H9 (cell line): ENCODE measurements around the gene KCNJ15. TPM values are rescaled to one million over a fixed set of nuclear protein-coding genes. Genes with fewer than 3 reads are reported as not detected.

ENCODE experiments used
- DNase-seq: peaks from one replicate; pipeline ENCODE4 v3.0.0-alpha.2; 2017
- H2AFZ ChIP-seq: one replicate; pipeline ENCODE4 v1.6.1; 2013; ENCODE audit warnings: mild to moderate bottlenecking, low read length, control low read depth, moderate library complexity
- H2AK5ac ChIP-seq: 2 replicates; pipeline ENCODE4 v1.6.1; 2013; ENCODE audit warnings: low read length, control low read depth, mixed read lengths; ENCODE audit not compliant: insufficient read length
- H2BK120ac ChIP-seq: one replicate; pipeline ENCODE4 v1.6.1; 2013; ENCODE audit warnings: low read depth, mild to moderate bottlenecking, low read length, control low read depth, inconsistent platforms; ENCODE audit not compliant: poor library complexity, severe bottlenecking
- H2BK12ac ChIP-seq: 2 replicates; pipeline ENCODE4 v1.6.1; 2013; ENCODE audit warnings: low read length, control low read depth, mixed read lengths, low read depth; ENCODE audit not compliant: insufficient read length
- H2BK15ac ChIP-seq: 2 replicates; pipeline ENCODE4 v1.6.1; 2013; ENCODE audit warnings: low read depth, low read length, control low read depth
- H2BK20ac ChIP-seq: one replicate; pipeline ENCODE4 v1.6.1; 2013; ENCODE audit warnings: low read depth, mild to moderate bottlenecking, low read length, control low read depth, inconsistent platforms; ENCODE audit not compliant: poor library complexity, severe bottlenecking
- H2BK5ac ChIP-seq: 2 replicates; pipeline ENCODE4 v1.6.1; 2013; ENCODE audit warnings: low read length, control low read depth, mixed read lengths; ENCODE audit not compliant: insufficient read length
- H3K14ac ChIP-seq: 2 replicates; pipeline ENCODE4 v1.6.1; 2013; ENCODE audit warnings: low read length, control low read depth; ENCODE audit not compliant: insufficient read depth
- H3K18ac ChIP-seq: 2 replicates; pipeline ENCODE4 v1.6.1; 2013; ENCODE audit warnings: low read depth, mild to moderate bottlenecking, mixed read lengths, low read length, control low read depth; ENCODE audit not compliant: insufficient read length
- H3K23ac ChIP-seq: 2 replicates; pipeline ENCODE4 v1.6.1; 2013; ENCODE audit warnings: low read length, control low read depth, mixed read lengths, low read depth; ENCODE audit not compliant: insufficient read length
- H3K23me2 ChIP-seq: 2 replicates; pipeline ENCODE4 v1.6.1; 2013; ENCODE audit warnings: low read depth, mild to moderate bottlenecking, mixed read lengths, low read length, control low read depth; ENCODE audit not compliant: insufficient read length, poor library complexity, severe bottlenecking
- H3K27ac ChIP-seq: 2 replicates; pipeline ENCODE4 v1.5.1; 2013; ENCODE audit warnings: low read length, control low read depth, mixed read lengths, low read depth; ENCODE audit not compliant: insufficient read length
- H3K27me3 ChIP-seq: 2 replicates; pipeline ENCODE4 v1.6.1; 2013; ENCODE audit warnings: low read length, control low read depth, inconsistent platforms; ENCODE audit not compliant: insufficient read depth
- H3K4ac ChIP-seq: 2 replicates; pipeline ENCODE4 v1.6.1; 2013; ENCODE audit warnings: low read depth, mild to moderate bottlenecking, control low read depth, inconsistent platforms, low read length, moderate library complexity
- H3K4me1 ChIP-seq: 2 replicates; pipeline ENCODE4 v1.6.1; 2013; ENCODE audit warnings: low read length, control low read depth, inconsistent platforms; ENCODE audit not compliant: insufficient read depth
- H3K4me2 ChIP-seq: 2 replicates; pipeline ENCODE4 v1.6.1; 2013; ENCODE audit warnings: low read length, control low read depth, mixed read lengths; ENCODE audit not compliant: insufficient read length, insufficient read depth
- H3K56ac ChIP-seq: 2 replicates; pipeline ENCODE4 v1.6.1; 2013; ENCODE audit warnings: low read depth, mild to moderate bottlenecking, mixed read lengths, low read length, control low read depth; ENCODE audit not compliant: insufficient read length
- H3K79me1 ChIP-seq: 2 replicates; pipeline ENCODE4 v1.6.1; 2013; ENCODE audit warnings: low read depth, mild to moderate bottlenecking, moderate library complexity, low read length, control low read depth, inconsistent platforms; ENCODE audit not compliant: insufficient read depth, poor library complexity, severe bottlenecking
- H3K79me2 ChIP-seq: 2 replicates; pipeline ENCODE4 v1.6.1; 2013; ENCODE audit warnings: low read length, control low read depth, inconsistent platforms; ENCODE audit not compliant: insufficient read depth
- H3K9ac ChIP-seq: 2 replicates; pipeline ENCODE4 v1.6.1; 2013; ENCODE audit warnings: low read length, control low read depth, mixed read lengths; ENCODE audit not compliant: insufficient read length; ENCODE audit errors: extremely low read depth
- H3K9me3 ChIP-seq: one replicate; pipeline ENCODE4 v1.6.1; 2013; ENCODE audit warnings: low read depth, low read length, inconsistent platforms; ENCODE audit not compliant: control insufficient read depth
- H3T11ph ChIP-seq: one replicate; pipeline ENCODE4 v1.6.1; 2013; ENCODE audit warnings: mild to moderate bottlenecking, low read length, control low read depth, inconsistent platforms
- H4K20me1 ChIP-seq: one replicate; pipeline ENCODE4 v1.6.1; 2013; ENCODE audit not compliant: control insufficient read depth, insufficient read length, insufficient read depth
- H4K5ac ChIP-seq: 2 replicates; pipeline ENCODE4 v1.6.1; 2013; ENCODE audit warnings: low read depth, mild to moderate bottlenecking, mixed read lengths, low read length, control low read depth; ENCODE audit not compliant: insufficient read length
- H4K8ac ChIP-seq: replicated peaks from 2 replicates; pipeline ENCODE4 v1.6.1; 2013; ENCODE audit warnings: low read length, control low read depth, mixed read lengths, low read depth; ENCODE audit not compliant: insufficient read length
- H4K91ac ChIP-seq: 2 replicates; pipeline ENCODE4 v1.6.1; 2013; ENCODE audit warnings: low read depth, mild to moderate bottlenecking, moderate library complexity, mixed read lengths, low read length, control low read depth; ENCODE audit not compliant: insufficient read length
- H3K27ac Mint-ChIP-seq, 3 experiments: 2 replicates in 2 of 3; 3 replicates in 1 of 3; pipeline ENCODE4 v1.8.0; 2020 to 2021; ENCODE audit warnings: mixed read lengths in 3 of 3, mild to moderate bottlenecking in 1 of 3, moderate library complexity in 1 of 3
- H3K27me3 Mint-ChIP-seq: 2 replicates; pipeline ENCODE4 v1.8.0; 2021; ENCODE audit warnings: low read depth, mild to moderate bottlenecking, moderate library complexity, mixed read lengths
- H3K36me3 Mint-ChIP-seq, 3 experiments: 2 replicates in 2 of 3; 3 replicates in 1 of 3; pipeline ENCODE4 v1.8.0; 2020 to 2021; ENCODE audit warnings: low read depth in 3 of 3, mixed read lengths in 3 of 3; ENCODE audit not compliant: insufficient read depth in 1 of 3
- H3K4me1 Mint-ChIP-seq, 2 experiments: 2 replicates each; pipeline ENCODE4 v1.8.0; 2020; ENCODE audit warnings: mixed read lengths in 2 of 2
- H3K4me3 Mint-ChIP-seq, 2 experiments: 2 replicates in 1 of 2; 3 replicates in 1 of 2; pipeline ENCODE4 v1.8.0; 2020 to 2021; ENCODE audit warnings: mild to moderate bottlenecking in 2 of 2, mixed read lengths in 2 of 2, moderate library complexity in 1 of 2
- H3K9me3 Mint-ChIP-seq, 2 experiments: 2 replicates in 1 of 2; 3 replicates in 1 of 2; pipeline ENCODE4 v1.8.0; 2020; ENCODE audit warnings: mild to moderate bottlenecking in 2 of 2, mixed read lengths in 2 of 2, moderate library complexity in 1 of 2
- WGBS: extraction: QIAGEN DNeasy Blood & Tissue Kit; methylation state at CpG from one replicate; pipeline ENCODE4 v1.1.7; 2013; ENCODE audit warnings: missing lambda C conversion rate, low lambda C conversion rate, mixed read lengths; ENCODE audit not compliant: insufficient read length; ENCODE audit errors: extremely low coverage; 5-methylcytosine and 5-hydroxymethylcytosine counted together
- total RNA-seq: library from RNA; stranded (reverse); gene quantifications from 2 replicates; pipeline ENCODE4 v1.2.1, GENCODE V29; 2021
- TF ChIP-seq, protein P1 (sequence below): fragments of 200-600 bp; sonication (generic); conservative IDR thresholded peaks from 3 replicates; pipeline ENCODE4 v1.8.0; 2021; ENCODE audit warnings: antibody characterized with exemption, mild to moderate bottlenecking

KCNJ15 gene
- total RNA-seq, 1 experiment from 2014 or later = not detected

DNA sequence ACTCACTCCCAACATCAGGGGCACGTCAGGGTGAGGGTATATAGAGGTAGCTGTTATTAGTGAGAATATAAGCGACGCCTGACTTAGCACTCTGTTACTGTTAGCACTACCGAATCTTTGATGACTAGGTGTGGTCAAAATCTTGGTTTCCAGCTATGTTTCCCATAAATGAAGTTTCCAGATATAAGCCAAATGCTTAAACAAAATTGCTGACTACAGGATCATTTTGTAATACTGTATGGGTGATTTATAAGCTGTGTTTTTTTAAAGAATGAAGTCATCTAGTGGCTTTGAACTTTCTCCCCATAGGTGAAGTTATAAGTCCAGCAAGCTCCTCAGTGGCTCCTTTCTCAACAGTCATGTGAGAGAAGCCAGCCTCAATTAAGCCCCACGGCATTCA is 23.7 kb downstream of the KCNJ15 start:
- Histone ChIP-seq H3K23ac (no peak overlapping the region), H3K79me2 (no peaks in the 10 kb centered on the region), H3K9ac (no peak overlapping the region), H3K4me2 (no peak overlapping the region), H2BK5ac (no peak overlapping the region), H2BK15ac (no peak overlapping the region), H3K79me1 (no peaks in the 10 kb centered on the region), H2BK12ac (no peak overlapping the region), H4K20me1 (no peaks in the 10 kb centered on the region), H4K8ac (no peak overlapping the region), H2AK5ac (no peak overlapping the region), H4K5ac (no peak overlapping the region), H3K18ac (no peak overlapping the region), H4K91ac (no peak overlapping the region), H3K9me3 (no peaks in the 10 kb centered on the region), H3T11ph (no peak overlapping the region), H3K27ac (no peak overlapping the region), H3K4ac (no peak overlapping the region), H3K27me3 (no peaks in the 10 kb centered on the region; the same call in 1 of the 2 replicates), H3K4me1 (no peaks in the 10 kb centered on the region), H3K56ac (no peak overlapping the region), H2BK120ac (no peak overlapping the region), H2AFZ (no peak overlapping the region), H2BK20ac (no peak overlapping the region), H3K23me2 (no peaks in the 10 kb centered on the region), H3K14ac (no peak overlapping the region)
- Mint-ChIP-seq H3K27ac (no peak overlapping the region), H3K4me1 (peaks cover 0 to 11% of the 10 kb centered on the region in 2 experiments; a peak in 3 of 4 replicates), H3K36me3 (no peaks in the 10 kb centered on the region; a peak in 2 of 7 replicates), H3K9me3 (peaks cover 0 to 6% of the 10 kb centered on the region in 2 experiments; a peak in 3 of 5 replicates), H3K27me3 (no peaks in the 10 kb centered on the region; the same call in none of the 2 replicates), H3K4me3 (no peak overlapping the region)
- no CpG with 5 or more reads among the region's 5 CpGs for WGBS
- TF ChIP-seq, protein P1, sequence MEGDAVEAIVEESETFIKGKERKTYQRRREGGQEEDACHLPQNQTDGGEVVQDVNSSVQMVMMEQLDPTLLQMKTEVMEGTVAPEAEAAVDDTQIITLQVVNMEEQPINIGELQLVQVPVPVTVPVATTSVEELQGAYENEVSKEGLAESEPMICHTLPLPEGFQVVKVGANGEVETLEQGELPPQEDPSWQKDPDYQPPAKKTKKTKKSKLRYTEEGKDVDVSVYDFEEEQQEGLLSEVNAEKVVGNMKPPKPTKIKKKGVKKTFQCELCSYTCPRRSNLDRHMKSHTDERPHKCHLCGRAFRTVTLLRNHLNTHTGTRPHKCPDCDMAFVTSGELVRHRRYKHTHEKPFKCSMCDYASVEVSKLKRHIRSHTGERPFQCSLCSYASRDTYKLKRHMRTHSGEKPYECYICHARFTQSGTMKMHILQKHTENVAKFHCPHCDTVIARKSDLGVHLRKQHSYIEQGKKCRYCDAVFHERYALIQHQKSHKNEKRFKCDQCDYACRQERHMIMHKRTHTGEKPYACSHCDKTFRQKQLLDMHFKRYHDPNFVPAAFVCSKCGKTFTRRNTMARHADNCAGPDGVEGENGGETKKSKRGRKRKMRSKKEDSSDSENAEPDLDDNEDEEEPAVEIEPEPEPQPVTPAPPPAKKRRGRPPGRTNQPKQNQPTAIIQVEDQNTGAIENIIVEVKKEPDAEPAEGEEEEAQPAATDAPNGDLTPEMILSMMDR = no peak
- DNase-seq = no peak
